Melanocyte of skin (primary cell): Measurements from ENCODE around the gene ATP8B3. TPM values are rescaled to one million over a fixed set of nuclear protein-coding genes. Genes with fewer than 3 reads are reported as not detected.

Experiments
- total RNA-seq, 2 donors: library from RNA; depleted of rRNA; stranded (reverse); fragments of >200 nt; gene quantifications; 2 replicates each; pipeline ENCODE4 v1.2.3, GENCODE V29; 2012

The ATP8B3 gene, protein sequence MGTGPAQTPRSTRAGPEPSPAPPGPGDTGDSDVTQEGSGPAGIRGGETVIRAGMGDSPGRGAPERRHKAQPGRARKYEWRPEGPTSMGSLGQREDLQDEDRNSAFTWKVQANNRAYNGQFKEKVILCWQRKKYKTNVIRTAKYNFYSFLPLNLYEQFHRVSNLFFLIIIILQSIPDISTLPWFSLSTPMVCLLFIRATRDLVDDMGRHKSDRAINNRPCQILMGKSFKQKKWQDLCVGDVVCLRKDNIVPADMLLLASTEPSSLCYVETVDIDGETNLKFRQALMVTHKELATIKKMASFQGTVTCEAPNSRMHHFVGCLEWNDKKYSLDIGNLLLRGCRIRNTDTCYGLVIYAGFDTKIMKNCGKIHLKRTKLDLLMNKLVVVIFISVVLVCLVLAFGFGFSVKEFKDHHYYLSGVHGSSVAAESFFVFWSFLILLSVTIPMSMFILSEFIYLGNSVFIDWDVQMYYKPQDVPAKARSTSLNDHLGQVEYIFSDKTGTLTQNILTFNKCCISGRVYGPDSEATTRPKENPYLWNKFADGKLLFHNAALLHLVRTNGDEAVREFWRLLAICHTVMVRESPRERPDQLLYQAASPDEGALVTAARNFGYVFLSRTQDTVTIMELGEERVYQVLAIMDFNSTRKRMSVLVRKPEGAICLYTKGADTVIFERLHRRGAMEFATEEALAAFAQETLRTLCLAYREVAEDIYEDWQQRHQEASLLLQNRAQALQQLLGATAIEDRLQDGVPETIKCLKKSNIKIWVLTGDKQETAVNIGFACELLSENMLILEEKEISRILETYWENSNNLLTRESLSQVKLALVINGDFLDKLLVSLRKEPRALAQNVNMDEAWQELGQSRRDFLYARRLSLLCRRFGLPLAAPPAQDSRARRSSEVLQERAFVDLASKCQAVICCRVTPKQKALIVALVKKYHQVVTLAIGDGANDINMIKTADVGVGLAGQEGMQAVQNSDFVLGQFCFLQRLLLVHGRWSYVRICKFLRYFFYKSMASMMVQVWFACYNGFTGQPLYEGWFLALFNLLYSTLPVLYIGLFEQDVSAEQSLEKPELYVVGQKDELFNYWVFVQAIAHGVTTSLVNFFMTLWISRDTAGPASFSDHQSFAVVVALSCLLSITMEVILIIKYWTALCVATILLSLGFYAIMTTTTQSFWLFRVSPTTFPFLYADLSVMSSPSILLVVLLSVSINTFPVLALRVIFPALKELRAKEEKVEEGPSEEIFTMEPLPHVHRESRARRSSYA (N-terminal part only)
- total RNA-seq = 1 to 10 TPM; 1.7 to 4.0 TPM

DNA sequence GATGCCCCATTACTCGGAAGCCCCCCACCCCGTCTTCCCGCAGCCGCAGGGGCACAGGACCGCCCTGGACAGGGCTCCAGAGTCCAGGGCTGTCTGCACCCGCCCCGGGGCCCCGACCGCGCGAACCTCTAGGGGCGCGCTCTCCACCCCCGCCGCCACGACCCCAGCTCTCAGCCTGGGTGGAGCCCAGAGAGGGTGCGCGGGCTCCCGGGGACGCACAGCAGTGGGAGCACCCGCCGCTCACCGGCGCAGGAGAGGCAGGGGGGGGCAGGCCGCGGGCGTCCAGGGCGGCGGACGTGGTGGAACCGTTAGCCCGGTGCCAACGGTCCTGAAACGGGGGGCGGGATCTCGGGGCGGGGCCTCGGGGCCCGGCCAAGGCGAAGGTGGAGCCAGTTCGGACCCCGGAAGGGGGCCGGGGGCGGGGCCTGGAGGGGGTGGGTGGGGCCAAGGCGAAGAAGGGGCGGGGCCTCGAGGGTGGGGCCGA is at the start of gene ATP8B3:
ATP8B3 (minus strand) TSS at position 335 of the 484 bp plus-strand sequence. CDS start 540 bp downstream, outside the sequence.

DNA sequence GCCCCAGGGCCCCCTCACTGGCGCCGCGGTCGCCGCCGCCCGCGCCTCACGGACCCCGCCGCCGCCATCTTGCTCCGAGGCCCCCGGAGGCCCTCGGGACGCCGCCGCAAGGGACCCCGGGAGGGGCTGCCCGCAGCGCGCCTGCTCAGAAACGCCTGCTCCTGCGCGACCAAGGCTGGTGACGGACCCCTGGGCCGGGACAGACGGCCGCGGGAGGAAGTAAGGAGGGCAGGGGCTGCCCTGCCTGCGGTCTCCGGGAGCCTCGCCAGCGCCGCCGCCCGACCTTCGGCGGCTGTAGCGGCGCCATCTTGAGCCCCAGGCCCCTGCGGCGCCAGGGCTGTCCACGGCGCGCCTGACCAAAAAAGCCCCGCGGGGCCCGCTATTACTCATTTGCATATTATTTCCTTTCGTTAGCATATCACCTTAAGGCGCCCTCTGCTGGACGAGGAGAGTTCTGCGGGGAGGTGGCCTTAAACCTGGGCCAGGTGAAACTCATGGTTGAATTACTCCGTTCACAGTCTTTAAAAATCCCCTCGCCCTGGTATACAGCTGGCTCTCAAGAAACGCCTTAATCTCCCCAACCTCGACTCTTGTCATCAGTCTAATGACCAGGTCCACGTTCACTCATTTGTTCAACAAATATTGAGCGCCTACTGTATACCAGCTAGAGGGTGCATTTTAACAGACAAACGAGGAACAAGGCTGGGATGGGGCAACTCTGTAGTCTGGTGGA is 36.5 kb upstream of the ATP8B3 start, which contains the start of gene REXO1:
REXO1 (minus strand) TSS at position 85 of the 733 bp plus-strand sequence. CDS start 125 bp downstream, outside the sequence.

DNA sequence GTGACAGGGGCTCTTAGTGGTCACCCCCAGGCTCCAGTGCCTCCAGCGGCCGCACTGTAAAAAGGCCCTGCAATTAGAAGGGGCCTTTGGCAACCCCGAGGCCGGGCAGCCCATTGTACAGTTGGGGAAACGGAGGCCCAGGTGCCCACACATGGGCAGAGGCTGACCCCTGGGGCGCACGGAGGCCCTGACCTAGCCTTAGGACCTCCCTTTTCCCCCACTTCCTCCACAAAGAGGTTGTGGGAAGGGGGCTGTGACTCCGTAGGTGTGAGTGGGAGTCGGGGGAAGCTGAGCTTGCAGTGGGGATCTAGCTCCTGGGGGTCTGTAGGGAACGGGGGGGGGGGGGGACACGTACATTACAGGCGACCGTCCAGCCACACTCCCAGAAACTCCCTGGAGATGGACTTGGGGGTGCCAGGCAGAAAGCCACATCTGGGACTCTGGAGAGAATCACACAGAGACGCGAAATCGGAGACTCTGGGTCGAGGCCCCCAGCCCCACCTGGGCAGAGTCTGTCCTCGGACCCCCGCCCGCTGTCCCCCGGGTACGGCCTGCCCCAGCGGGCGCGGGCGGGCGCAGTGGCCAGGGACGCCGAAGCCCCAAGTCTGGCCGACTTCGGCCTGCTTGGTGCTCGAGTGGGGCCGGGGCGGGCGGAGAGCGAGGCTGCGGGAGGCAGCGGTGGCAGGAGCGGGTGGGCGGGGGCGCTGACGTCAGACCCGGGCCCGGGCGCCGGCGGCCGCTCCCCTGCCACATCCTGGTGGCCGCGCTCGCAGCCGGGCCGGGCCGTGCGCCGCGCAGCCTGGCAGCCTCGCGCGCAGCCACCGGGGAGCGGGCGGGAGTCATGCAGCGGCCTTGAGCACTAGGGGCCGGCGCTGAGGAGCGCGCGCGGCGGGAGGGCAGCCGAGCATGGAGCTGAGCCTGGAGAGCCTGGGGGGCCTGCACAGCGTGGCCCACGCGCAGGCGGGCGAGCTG is 59.0 kb downstream of the ATP8B3 start, which contains the start of gene ONECUT3:
ONECUT3 (plus strand) TSS at position 750 of the 972 bp plus-strand sequence; CDS start at position 907, 157 bp downstream.

Other genes starting within 250 kb of the ATP8B3 start
- gene MEX3D, start 244.0 kb downstream of the ATP8B3 start, total RNA-seq = 10 to 100 TPM; 16.5 to 18.0 TPM
- 10 to 100 TPM; 68.1 to 69.3 TPM for gene MBD3, start 219.4 kb downstream of the ATP8B3 start, total RNA-seq
- gene UQCR11, start 206.8 kb downstream of the ATP8B3 start, total RNA-seq = 10 to 100 TPM; 38.9 to 56.3 TPM
- 10 to 100 TPM; 34.8 to 49.3 TPM for gene TCF3, start 159.7 kb downstream of the ATP8B3 start, total RNA-seq
- gene ONECUT3, start 58.8 kb downstream of the ATP8B3 start, total RNA-seq = not detected
- gene REXO1, start 36.2 kb upstream of the ATP8B3 start, total RNA-seq = 10 to 100 TPM; 10.7 to 14.7 TPM
- 10 to 100 TPM in 1 of 2 donors, 1 to 10 TPM in 1; 8.6 to 22.6 TPM for gene KLF16, start 51.3 kb upstream of the ATP8B3 start, total RNA-seq
- 10 to 100 TPM; 61.9 to 80.6 TPM for gene ABHD17A, start 73.2 kb upstream of the ATP8B3 start, total RNA-seq
- 10 to 100 TPM in 1 of 2 donors, 1 to 10 TPM in 1; 3.1 to 11.0 TPM for gene ADAT3, start 93.1 kb upstream of the ATP8B3 start, total RNA-seq
- 10 to 100 TPM; 68.3 to 74.0 TPM for gene SCAMP4, start 93.1 kb upstream of the ATP8B3 start, total RNA-seq
- 10 to 100 TPM; 67.8 to 81.9 TPM for gene CSNK1G2, start 128.9 kb upstream of the ATP8B3 start, total RNA-seq
- gene BTBD2, start 203.4 kb upstream of the ATP8B3 start, total RNA-seq = 10 to 100 TPM; 54.0 to 55.9 TPM
- 10 to 100 TPM; 40.6 to 42.3 TPM for gene MKNK2, start 239.0 kb upstream of the ATP8B3 start, total RNA-seq